MCF 10A (cell line): ENCODE data around the gene ATG10. TPM values are rescaled to one million over a fixed set of nuclear protein-coding genes. Genes with fewer than 3 reads are reported as not detected.

Source experiments
- BruUV-seq: library from RNA; stranded (reverse); fragments of 400-500 nt; replicated peaks from 2 replicates; lab custom pipeline; 2021; lab: Mats Ljungman, UMichigan
- CTCF ChIA-PET: fragments of 300-600 bp; sonication (Branson Sonifier 250); formaldehyde crosslinking; extraction: SDS; loops from one replicate; lab custom pipeline; 2021; ENCODE audit warnings: antibody characterized with exemption, inconsistent platforms; lab: Yijun Ruan, JAX
- POLR2A ChIA-PET: fragments of 300-600, 350-650 bp; sonication (Branson Sonifier 250); formaldehyde crosslinking; extraction: SDS; loops from one replicate; lab custom pipeline; 2020; ENCODE audit warnings: antibody characterized with exemption, inconsistent platforms; lab: Yijun Ruan, JAX
- DNase-seq: peaks from one replicate; pipeline ENCODE4 v3.0.0-alpha.2; 2018; ENCODE audit not compliant: unreplicated experiment
- H3K27ac Mint-ChIP-seq: one replicate; pipeline ENCODE4 v1.8.0; 2022; ENCODE audit warnings: mild to moderate bottlenecking, low read depth, mixed read lengths; ENCODE audit not compliant: unreplicated experiment
- H3K27me3 Mint-ChIP-seq: one replicate; pipeline ENCODE4 v1.8.0; 2022; ENCODE audit warnings: mixed read lengths; ENCODE audit not compliant: insufficient read depth, unreplicated experiment
- H3K36me3 Mint-ChIP-seq: one replicate; pipeline ENCODE4 v1.8.0; 2022; ENCODE audit warnings: mild to moderate bottlenecking, moderate library complexity, mixed read lengths; ENCODE audit not compliant: insufficient read depth, unreplicated experiment
- H3K4me1 Mint-ChIP-seq: one replicate; pipeline ENCODE4 v1.8.0; 2022; ENCODE audit warnings: mixed read lengths; ENCODE audit not compliant: insufficient read depth, unreplicated experiment
- H3K4me3 Mint-ChIP-seq: one replicate; pipeline ENCODE4 v1.8.0; 2022; ENCODE audit warnings: mild to moderate bottlenecking, moderate library complexity, mixed read lengths; ENCODE audit not compliant: unreplicated experiment
- H3K9me3 Mint-ChIP-seq: one replicate; pipeline ENCODE4 v1.8.0; 2022; ENCODE audit warnings: mixed read lengths; ENCODE audit not compliant: unreplicated experiment
- intact Hi-C: fragments of 100-400 bp; cut with micrococcal nuclease; formaldehyde crosslinking; loops from 2 replicates; pipeline ENCODE4 v1.14.1; 2022
- total RNA-seq: library from RNA; stranded (reverse); gene quantifications from 2 replicates; pipeline ENCODE4 v1.2.3, GENCODE V29; 2022
- TF ChIP-seq, protein P1 (sequence below): fragments of 200-600 bp; IDR thresholded peaks from one replicate; pipeline ENCODE4 v1.8.0; 2022; ENCODE audit warnings: antibody characterized with exemption, mild to moderate bottlenecking; ENCODE audit not compliant: unreplicated experiment

ATG10 gene
- total RNA-seq, 1 experiment from 2014 or later: 9.9 TPM

DNA sequence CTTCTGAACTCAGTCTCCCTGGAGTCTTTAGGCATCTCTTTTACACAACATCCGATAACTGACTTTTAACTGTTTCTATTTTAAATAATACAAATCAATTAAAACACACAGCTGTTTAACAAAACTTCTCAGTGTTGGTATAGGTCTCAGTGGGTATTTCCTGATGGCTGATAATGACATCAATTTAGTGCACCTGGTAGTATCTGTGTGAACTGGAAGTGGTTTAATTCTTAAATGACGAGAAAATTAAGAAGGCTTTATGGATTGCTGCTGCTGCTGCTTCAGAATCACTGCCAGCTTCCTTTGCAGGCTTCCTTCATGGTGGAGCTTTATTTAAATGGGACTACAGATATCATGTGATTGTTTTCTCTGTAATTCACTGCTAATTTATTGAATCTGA is 214.0 kb downstream of the ATG10 start:
- BruUV-seq: no TSS peak
- CTCF ChIA-PET: interaction anchor here (0.8 to 3.0 kb wide), 5 partner anchors 20 to 80 kb away, joined by 3 to 13 read pairs (median 4); no protein-coding TSS in a partner anchor
- TF ChIP-seq, protein P1, sequence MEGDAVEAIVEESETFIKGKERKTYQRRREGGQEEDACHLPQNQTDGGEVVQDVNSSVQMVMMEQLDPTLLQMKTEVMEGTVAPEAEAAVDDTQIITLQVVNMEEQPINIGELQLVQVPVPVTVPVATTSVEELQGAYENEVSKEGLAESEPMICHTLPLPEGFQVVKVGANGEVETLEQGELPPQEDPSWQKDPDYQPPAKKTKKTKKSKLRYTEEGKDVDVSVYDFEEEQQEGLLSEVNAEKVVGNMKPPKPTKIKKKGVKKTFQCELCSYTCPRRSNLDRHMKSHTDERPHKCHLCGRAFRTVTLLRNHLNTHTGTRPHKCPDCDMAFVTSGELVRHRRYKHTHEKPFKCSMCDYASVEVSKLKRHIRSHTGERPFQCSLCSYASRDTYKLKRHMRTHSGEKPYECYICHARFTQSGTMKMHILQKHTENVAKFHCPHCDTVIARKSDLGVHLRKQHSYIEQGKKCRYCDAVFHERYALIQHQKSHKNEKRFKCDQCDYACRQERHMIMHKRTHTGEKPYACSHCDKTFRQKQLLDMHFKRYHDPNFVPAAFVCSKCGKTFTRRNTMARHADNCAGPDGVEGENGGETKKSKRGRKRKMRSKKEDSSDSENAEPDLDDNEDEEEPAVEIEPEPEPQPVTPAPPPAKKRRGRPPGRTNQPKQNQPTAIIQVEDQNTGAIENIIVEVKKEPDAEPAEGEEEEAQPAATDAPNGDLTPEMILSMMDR: no peak
- POLR2A ChIA-PET: interaction anchor here (0.5 to 1.1 kb wide), 3 partner anchors 13 to 617 kb away, joined by 3 to 4 read pairs (median 3); no protein-coding TSS in a partner anchor
- Mint-ChIP-seq H3K36me3 (no peaks in the 10 kb centered on the region), H3K4me1 (peaks cover 15% of the 10 kb centered on the region), H3K27ac (no peak overlapping the region), H3K9me3 (no peaks in the 10 kb centered on the region), H3K4me3 (no peak overlapping the region), H3K27me3 (no peaks in the 10 kb centered on the region)
- no peak for DNase-seq
- intact Hi-C loops: no loop called here

DNA sequence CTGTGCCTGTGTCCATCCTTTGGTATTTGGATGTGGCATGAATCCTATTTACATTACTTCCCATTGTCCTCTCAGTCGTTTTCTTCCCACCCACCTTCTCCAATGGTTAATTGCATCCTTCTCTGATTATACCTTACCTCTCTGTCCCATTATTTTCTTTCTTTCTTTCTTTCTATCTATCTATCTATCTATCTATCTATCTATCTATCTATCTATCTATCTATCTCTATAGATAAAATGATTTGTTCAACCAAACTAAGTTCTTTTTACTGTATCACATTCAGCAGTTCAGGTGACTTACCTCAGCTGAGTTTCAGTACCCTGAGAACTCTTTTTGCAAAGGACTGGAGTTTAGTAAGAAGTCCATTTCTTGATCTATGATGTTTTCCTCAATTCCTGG is 225.7 kb downstream of the ATG10 start:
- CTCF ChIA-PET: no interaction called here
- no peaks in the 10 kb centered on the region for H3K36me3 Mint-ChIP-seq

GRCh38 chr5:82204567-82204966 is 232.7 kb downstream of the ATG10 start:
- Mint-ChIP-seq H3K27ac (no peak overlapping the region), H3K4me3 (no peak overlapping the region), H3K4me1 (no peaks in the 10 kb centered on the region), H3K36me3 (no peaks in the 10 kb centered on the region), H3K9me3 (no peaks in the 10 kb centered on the region), H3K27me3 (no peaks in the 10 kb centered on the region)
- DNase-seq: no peak
- intact Hi-C loops: no loop called here
- TF ChIP-seq, protein P1: no peak
- POLR2A ChIA-PET: no interaction called here
- CTCF ChIA-PET: interaction anchor here (0.6 kb wide), 1 partner anchor 29 kb away, joined by 4 read pairs; no protein-coding TSS in a partner anchor
- no TSS peak for BruUV-seq

More for the DNA sequence above, 225.7 kb downstream of the ATG10 start:
- BruUV-seq: no TSS peak
- POLR2A ChIA-PET: no interaction called here
- Mint-ChIP-seq H3K4me1 (no peaks in the 10 kb centered on the region), H3K27me3 (no peaks in the 10 kb centered on the region), H3K9me3 (no peaks in the 10 kb centered on the region), H3K27ac (no peak overlapping the region), H3K4me3 (no peak overlapping the region)
- no peak for DNase-seq
- TF ChIP-seq, protein P1: no peak
- intact Hi-C loops: no loop called here

GRCh38 chr5:82205005-82205404 is 233.2 kb downstream of the ATG10 start:
- POLR2A ChIA-PET: interaction anchor here (0.6 kb wide), 1 partner anchor 42 kb away, joined by 3 read pairs; no protein-coding TSS in a partner anchor
- BruUV-seq: no TSS peak
- intact Hi-C loops: no loop called here
- CTCF ChIA-PET: interaction anchor here (0.5 to 1.4 kb wide), 4 partner anchors 20 to 950 kb away, joined by 3 to 4 read pairs (median 3); no protein-coding TSS in a partner anchor
- no peak for DNase-seq
- Mint-ChIP-seq H3K4me3 (no peak overlapping the region), H3K27me3 (no peaks in the 10 kb centered on the region), H3K27ac (no peak overlapping the region), H3K4me1 (no peaks in the 10 kb centered on the region), H3K9me3 (no peaks in the 10 kb centered on the region), H3K36me3 (no peaks in the 10 kb centered on the region)
- TF ChIP-seq, protein P1: no peak
